Mesenchymal stem cell (in vitro differentiated cells and primary cell): ENCODE results near the gene LIFR.

Source experiments
- DNase-seq: peaks from one replicate; pipeline ENCODE4 v3.0.0-alpha.2; 2013
- H2AFZ ChIP-seq: one replicate; pipeline ENCODE4 v1.6.1; 2013; ENCODE audit warnings: low read depth, mild to moderate bottlenecking, control low read depth, inconsistent platforms, low read length, moderate library complexity
- H2AK5ac ChIP-seq: 2 replicates; pipeline ENCODE4 v1.6.1; 2013; ENCODE audit warnings: low read length, moderate library complexity, mild to moderate bottlenecking, inconsistent platforms; ENCODE audit not compliant: severe bottlenecking
- H2BK120ac ChIP-seq: one replicate; pipeline ENCODE4 v1.6.1; 2013; ENCODE audit warnings: low read depth, mild to moderate bottlenecking, inconsistent platforms, low read length, moderate library complexity
- H2BK12ac ChIP-seq, 2 experiments: one replicate each; pipeline ENCODE4 v1.6.1; 2013; ENCODE audit warnings: inconsistent platforms in 2 of 2, low read length in 2 of 2, mild to moderate bottlenecking in 2 of 2, moderate library complexity in 2 of 2, control low read depth in 1 of 2
- H2BK15ac ChIP-seq: one replicate; pipeline ENCODE4 v1.6.1; 2013; ENCODE audit warnings: mild to moderate bottlenecking, low read depth, inconsistent platforms; ENCODE audit not compliant: poor library complexity, severe bottlenecking
- H2BK5ac ChIP-seq: 2 replicates; pipeline ENCODE4 v1.6.1; 2013; ENCODE audit warnings: low read depth, mild to moderate bottlenecking, low read length, control low read depth, inconsistent platforms; ENCODE audit not compliant: poor library complexity, severe bottlenecking
- H3K14ac ChIP-seq, 2 experiments: one replicate each; pipeline ENCODE4 v1.6.1; 2013; ENCODE audit warnings: inconsistent platforms in 2 of 2, low read length in 2 of 2, control low read depth in 1 of 2, mild to moderate bottlenecking in 1 of 2, moderate library complexity in 1 of 2
- H3K18ac ChIP-seq, 2 experiments: one replicate each; pipeline ENCODE4 v1.6.1; 2013; ENCODE audit warnings: inconsistent platforms in 2 of 2, low read length in 2 of 2, control low read depth in 1 of 2, low read depth in 1 of 2, mild to moderate bottlenecking in 1 of 2
- H3K23ac ChIP-seq, 2 experiments: one replicate each; pipeline ENCODE4 v1.6.1; 2013; ENCODE audit warnings: inconsistent platforms in 2 of 2, low read length in 2 of 2, mild to moderate bottlenecking in 2 of 2, moderate library complexity in 2 of 2, control low read depth in 1 of 2
- H3K27ac ChIP-seq: 2 replicates; pipeline ENCODE4 v1.5.1; 2013; ENCODE audit warnings: mild to moderate bottlenecking, moderate library complexity, low read length, control low read depth, inconsistent platforms; ENCODE audit not compliant: poor library complexity, severe bottlenecking
- H3K27me3 ChIP-seq, 2 experiments: 2 replicates each; pipeline versions ENCODE4 v1.6.1 to v1.7.0; 2013; ENCODE audit warnings: low read length in 2 of 2, mild to moderate bottlenecking in 2 of 2, moderate library complexity in 2 of 2, control low read depth in 1 of 2, inconsistent platforms in 1 of 2; ENCODE audit not compliant: control insufficient read depth in 1 of 2, insufficient read depth in 1 of 2
- H3K36me3 ChIP-seq, 2 experiments: 2 replicates each; pipeline versions ENCODE4 v1.6.1 to v1.7.0; 2013; ENCODE audit warnings: low read length in 2 of 2, control low read depth in 1 of 2, inconsistent platforms in 1 of 2, low read depth in 1 of 2, mild to moderate bottlenecking in 1 of 2; ENCODE audit not compliant: insufficient read depth in 2 of 2, control insufficient read depth in 1 of 2
- H3K4ac ChIP-seq, 2 experiments: one replicate each; pipeline ENCODE4 v1.6.1; 2013; ENCODE audit warnings: inconsistent platforms in 2 of 2, low read length in 2 of 2, mild to moderate bottlenecking in 2 of 2, moderate library complexity in 2 of 2, control low read depth in 1 of 2, low read depth in 1 of 2
- H3K4me1 ChIP-seq: 2 replicates; pipeline ENCODE4 v1.6.1; 2013; ENCODE audit warnings: low read depth, low read length, control low read depth; ENCODE audit not compliant: control insufficient read depth, insufficient read depth
- H3K4me2 ChIP-seq: 2 replicates; pipeline ENCODE4 v1.6.1; 2013; ENCODE audit warnings: low read length, mild to moderate bottlenecking, inconsistent platforms; ENCODE audit not compliant: poor library complexity, severe bottlenecking
- H3K4me3 ChIP-seq, 2 experiments: 2 replicates each; pipeline versions ENCODE4 v1.5.1 to v1.7.0; 2013; ENCODE audit warnings: low read length in 2 of 2, mild to moderate bottlenecking in 2 of 2, control low read depth in 1 of 2, low read depth in 1 of 2; ENCODE audit not compliant: insufficient read depth in 1 of 2
- H3K79me1 ChIP-seq: replicated peaks from 2 replicates; pipeline ENCODE4 v1.6.1; 2013; ENCODE audit warnings: mild to moderate bottlenecking, control low read depth, low read length, inconsistent platforms; ENCODE audit not compliant: poor library complexity, severe bottlenecking
- H3K9ac ChIP-seq: 2 replicates; pipeline ENCODE4 v1.7.0; 2013; ENCODE audit warnings: mild to moderate bottlenecking, low read length, moderate library complexity
- H3K9me3 ChIP-seq: 2 replicates; pipeline ENCODE4 v1.7.0; 2013; ENCODE audit warnings: mild to moderate bottlenecking, low read length; ENCODE audit not compliant: control insufficient read depth
- H4K8ac ChIP-seq: one replicate; pipeline ENCODE4 v1.6.1; 2013; ENCODE audit warnings: inconsistent platforms, mild to moderate bottlenecking, low read length, moderate library complexity
- H4K91ac ChIP-seq: one replicate; pipeline ENCODE4 v1.6.1; 2013; ENCODE audit warnings: mild to moderate bottlenecking, low read length, inconsistent platforms
- WGBS: methylation state at CpG from one replicate; pipeline ENCODE4 v1.1.7; 2013; ENCODE audit warnings: mixed read lengths; 5-methylcytosine and 5-hydroxymethylcytosine counted together

The LIFR gene

GRCh38 chr5:38466424-38467189, 89.8 kb downstream of the LIFR start:
- whole genome bisulfite sequencing = 92% methylated on average over 24 of the region's 24 CpGs

GRCh38 chr5:38465702-38466423, 90.6 kb downstream of the LIFR start:
- Histone ChIP-seq H2BK12ac (peak overlapping the region; percentile 47 to 83), H3K4ac (peak overlapping the region; percentile 19 to 68), H3K14ac (peak overlapping the region in 1 of 2 experiments; percentile 2), H3K36me3 (no peaks in the 10 kb centered on the region), H2BK120ac (peak overlapping the region; percentile 75), H3K18ac (peak overlapping the region; percentile 9 to 96), H2BK15ac (peak overlapping the region; percentile 39), H3K79me1 (peaks cover 5% of the 10 kb centered on the region), H3K27me3 (no peaks in the 10 kb centered on the region), H3K4me3 (peak overlapping the region in 1 of 2 experiments; percentile 1), H3K23ac (no peak overlapping the region), H3K9me3 (no peaks in the 10 kb centered on the region), H3K9ac (no peak overlapping the region), H3K4me1 (peaks cover 36% of the 10 kb centered on the region), H2BK5ac (no peak overlapping the region), H2AK5ac (peak overlapping the region; percentile 62), H2AFZ (no peak overlapping the region), H3K27ac (no peak overlapping the region), H3K4me2 (no peak overlapping the region), H4K91ac (peak overlapping the region; percentile 67), H4K8ac (no peak overlapping the region)
- 94% methylated on average over 9 of the region's 9 CpGs for WGBS
- no peak for DNase-seq

More at GRCh38 chr5:38466424-38467189, 89.8 kb downstream of the LIFR start:
- H2BK120ac ChIP-seq = peak overlapping the region; percentile 75
- peak overlapping the region; percentile 63 for H2AK5ac ChIP-seq
- H4K91ac ChIP-seq = peak overlapping the region; percentile 65
- peak overlapping the region in 1 of 2 experiments; percentile 2 for H3K14ac ChIP-seq
- H3K9ac ChIP-seq = peak overlapping the region; percentile 67
- H3K79me1 ChIP-seq = peaks cover 5% of the 10 kb centered on the region
- peak overlapping the region; percentile 43 to 93 for H3K4ac ChIP-seq
- peak overlapping the region; percentile 87 for H2BK5ac ChIP-seq
- peak overlapping the region; percentile 96 to 97 for H3K18ac ChIP-seq
- peak overlapping the region; percentile 39 for H2BK15ac ChIP-seq
- no peaks in the 10 kb centered on the region for H3K27me3 ChIP-seq
- H2AFZ ChIP-seq = no peak overlapping the region
- DNase-seq = no peak
- peak overlapping the region; percentile 69 to 83 for H2BK12ac ChIP-seq
- peaks cover 36% of the 10 kb centered on the region for H3K4me1 ChIP-seq
- peak overlapping the region; percentile 84 for H3K27ac ChIP-seq
- H3K4me3 ChIP-seq = peak overlapping the region in 1 of 2 experiments; percentile 25
- peak overlapping the region; percentile 12 for H3K4me2 ChIP-seq
- H3K23ac ChIP-seq = no peak overlapping the region
- H4K8ac ChIP-seq = peak overlapping the region; percentile 99
- no peaks in the 10 kb centered on the region for H3K9me3 ChIP-seq
- H3K36me3 ChIP-seq = no peaks in the 10 kb centered on the region

DNA sequence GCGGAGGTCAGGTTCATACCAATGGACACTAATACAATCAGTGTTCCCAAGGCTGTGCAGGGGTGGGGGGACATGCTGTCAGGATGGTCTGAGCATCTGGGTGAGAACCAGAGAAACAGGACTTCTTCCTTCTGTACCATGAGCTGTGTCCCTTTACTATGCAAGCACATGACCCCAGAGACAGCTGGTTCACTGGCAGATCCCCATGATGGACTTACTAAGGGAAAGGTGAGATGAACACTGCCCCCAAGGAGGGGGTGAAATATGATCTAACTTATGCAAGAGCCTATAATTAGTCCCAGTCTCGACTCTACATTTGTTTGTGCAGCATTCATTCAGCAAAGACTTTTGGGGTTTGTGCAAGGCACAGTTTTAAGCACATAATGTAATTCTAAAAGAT, 91.4 kb downstream of the LIFR start:
- no peaks in the 10 kb centered on the region for H3K9me3 ChIP-seq
- peak overlapping the region in 1 of 2 experiments; percentile 92 for H2BK12ac ChIP-seq
- peak overlapping the region; percentile 54 to 57 for H3K18ac ChIP-seq
- no peak overlapping the region for H3K27ac ChIP-seq
- H3K36me3 ChIP-seq = peaks cover 0 to 3% of the 10 kb centered on the region in 2 experiments
- no peak overlapping the region for H3K23ac ChIP-seq
- H3K4ac ChIP-seq = peak overlapping the region; percentile 24 to 56
- H3K9ac ChIP-seq = peak overlapping the region; percentile 20
- peaks cover 5% of the 10 kb centered on the region for H3K79me1 ChIP-seq
- H2AFZ ChIP-seq = no peak overlapping the region
- H3K14ac ChIP-seq = no peak overlapping the region
- no peaks in the 10 kb centered on the region for H3K27me3 ChIP-seq
- peaks cover 36% of the 10 kb centered on the region for H3K4me1 ChIP-seq
- no peak overlapping the region for H2BK120ac ChIP-seq
- H4K8ac ChIP-seq = no peak overlapping the region
- no peak overlapping the region for H2BK5ac ChIP-seq
- 100% methylated on average over 1 of the region's 2 CpGs for WGBS
- H3K4me2 ChIP-seq = no peak overlapping the region
- H2AK5ac ChIP-seq = peak overlapping the region; percentile 61
- peak overlapping the region; percentile 56 for H4K91ac ChIP-seq
- H3K4me3 ChIP-seq = peak overlapping the region in 1 of 2 experiments; percentile 1
- peak overlapping the region; percentile 41 for H2BK15ac ChIP-seq
- DNase-seq = no peak
